MCF 10A (cell line): Measurements from ENCODE around the gene FGF7. TPM values are rescaled to one million over a fixed set of nuclear protein-coding genes. Genes with fewer than 3 reads are reported as not detected.

Experiments
- BruUV-seq: library from RNA; stranded (reverse); fragments of 400-500 nt; replicated peaks from 2 replicates; lab custom pipeline; 2021; lab: Mats Ljungman, UMichigan
- CTCF ChIA-PET: fragments of 300-600 bp; sonication (Branson Sonifier 250); formaldehyde crosslinking; extraction: SDS; loops from one replicate; lab custom pipeline; 2021; ENCODE audit warnings: antibody characterized with exemption, inconsistent platforms; lab: Yijun Ruan, JAX
- POLR2A ChIA-PET: fragments of 300-600, 350-650 bp; sonication (Branson Sonifier 250); formaldehyde crosslinking; extraction: SDS; loops from one replicate; lab custom pipeline; 2020; ENCODE audit warnings: antibody characterized with exemption, inconsistent platforms; lab: Yijun Ruan, JAX
- DNase-seq: peaks from one replicate; pipeline ENCODE4 v3.0.0-alpha.2; 2018; ENCODE audit not compliant: unreplicated experiment
- H3K27ac Mint-ChIP-seq: one replicate; pipeline ENCODE4 v1.8.0; 2022; ENCODE audit warnings: mild to moderate bottlenecking, low read depth, mixed read lengths; ENCODE audit not compliant: unreplicated experiment
- H3K27me3 Mint-ChIP-seq: one replicate; pipeline ENCODE4 v1.8.0; 2022; ENCODE audit warnings: mixed read lengths; ENCODE audit not compliant: insufficient read depth, unreplicated experiment
- H3K36me3 Mint-ChIP-seq: one replicate; pipeline ENCODE4 v1.8.0; 2022; ENCODE audit warnings: mild to moderate bottlenecking, moderate library complexity, mixed read lengths; ENCODE audit not compliant: insufficient read depth, unreplicated experiment
- H3K4me1 Mint-ChIP-seq: one replicate; pipeline ENCODE4 v1.8.0; 2022; ENCODE audit warnings: mixed read lengths; ENCODE audit not compliant: insufficient read depth, unreplicated experiment
- H3K4me3 Mint-ChIP-seq: one replicate; pipeline ENCODE4 v1.8.0; 2022; ENCODE audit warnings: mild to moderate bottlenecking, moderate library complexity, mixed read lengths; ENCODE audit not compliant: unreplicated experiment
- H3K9me3 Mint-ChIP-seq: one replicate; pipeline ENCODE4 v1.8.0; 2022; ENCODE audit warnings: mixed read lengths; ENCODE audit not compliant: unreplicated experiment
- CTCF ChIP-seq: fragments of 200-600 bp; IDR thresholded peaks from one replicate; pipeline ENCODE4 v1.8.0; 2022; ENCODE audit warnings: antibody characterized with exemption, mild to moderate bottlenecking; ENCODE audit not compliant: unreplicated experiment
- intact Hi-C: fragments of 100-400 bp; cut with micrococcal nuclease; formaldehyde crosslinking; loops from 2 replicates; pipeline ENCODE4 v1.14.1; 2022
- total RNA-seq: library from RNA; stranded (reverse); gene quantifications from 2 replicates; pipeline ENCODE4 v1.2.3, GENCODE V29; 2022

The FGF7 gene
- total RNA-seq, 1 experiment from 2014 or later: 0.21 TPM

DNA sequence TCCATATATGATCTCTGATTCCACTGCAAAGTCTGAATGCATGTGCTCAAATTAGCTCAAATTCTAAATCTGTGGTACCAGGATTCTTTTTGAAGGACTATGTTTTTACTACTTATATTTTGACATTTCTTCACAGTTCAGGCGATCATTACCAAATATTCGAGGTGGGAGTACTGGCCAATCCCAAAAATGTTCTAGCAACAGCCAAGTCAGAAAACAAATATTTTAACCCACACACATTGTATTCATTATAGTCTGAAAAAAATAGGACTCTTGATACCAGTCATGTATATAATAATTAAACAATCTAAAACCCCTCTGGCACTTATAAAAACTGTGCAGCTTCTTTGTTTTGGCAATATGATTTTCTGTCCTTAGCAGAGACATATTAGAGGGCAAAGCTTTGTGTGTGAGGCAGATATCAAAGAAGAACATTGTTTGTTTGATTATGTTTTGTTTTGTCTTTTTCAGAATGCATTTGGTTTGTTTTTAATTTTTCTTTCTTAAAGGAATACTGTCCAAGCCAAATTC is 37.4 kb downstream of the FGF7 start:
- no peaks in the 10 kb centered on the region for H3K36me3 Mint-ChIP-seq
- CTCF ChIA-PET: no interaction called here
- POLR2A ChIA-PET: interaction anchor here (0.7 kb wide), 2 partner anchors 188 to 534 kb away, joined by 3 read pairs; no protein-coding TSS in a partner anchor
- no peaks in the 10 kb centered on the region for H3K27me3 Mint-ChIP-seq
- H3K9me3 Mint-ChIP-seq: no peaks in the 10 kb centered on the region
- DNase-seq: no peak
- no peak overlapping the region for H3K4me3 Mint-ChIP-seq
- H3K27ac Mint-ChIP-seq: peak overlapping the region; percentile 30
- intact Hi-C loops: no loop called here
- peaks cover 23% of the 10 kb centered on the region for H3K4me1 Mint-ChIP-seq
- BruUV-seq: no TSS peak
- no peak for TF ChIP-seq CTCF

GRCh38 chr15:49462232-49462844 is 39.3 kb downstream of the FGF7 start:
- Mint-ChIP-seq H3K4me1 (peaks cover 38% of the 10 kb centered on the region), H3K9me3 (no peaks in the 10 kb centered on the region), H3K27ac (no peak overlapping the region), H3K27me3 (no peaks in the 10 kb centered on the region), H3K4me3 (no peak overlapping the region), H3K36me3 (no peaks in the 10 kb centered on the region)
- no TSS peak for BruUV-seq
- intact Hi-C loops: no loop called here
- no peak for DNase-seq
- ChIA-PET POLR2A (interaction anchor here (0.6 to 1.9 kb wide), 3 partner anchors 9 to 161 kb away, joined by 3 to 5 read pairs (median 4); partner anchors contain the start of genes DTWD1 and FAM227B), CTCF (interaction anchor here (0.6 to 1.2 kb wide), 3 partner anchors 91 to 589 kb away, joined by 3 read pairs; no protein-coding TSS in a partner anchor)
- TF ChIP-seq CTCF: no peak

DNA sequence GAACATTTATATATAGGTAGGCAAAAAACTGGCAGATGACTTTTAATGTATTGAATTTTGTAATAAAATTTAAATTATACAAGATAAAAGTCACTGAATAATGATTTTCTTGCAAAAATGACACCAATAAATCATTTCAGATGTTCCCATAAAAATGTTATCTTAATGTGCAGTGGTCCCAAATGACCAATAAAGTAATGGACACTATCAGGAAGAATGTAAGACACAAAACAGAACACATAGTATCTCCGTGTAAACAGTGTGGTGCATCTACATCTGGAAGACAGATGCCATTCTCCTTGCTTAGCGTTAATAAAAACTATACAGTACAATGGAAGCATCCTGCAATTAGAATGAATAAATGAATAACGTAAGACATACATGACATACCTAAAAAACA is 41.5 kb downstream of the FGF7 start:
- H3K36me3 Mint-ChIP-seq: no peaks in the 10 kb centered on the region
- H3K9me3 Mint-ChIP-seq: no peaks in the 10 kb centered on the region
- POLR2A ChIA-PET: interaction anchor here (0.7 kb wide), 1 partner anchor 609 kb away, joined by 3 read pairs; no protein-coding TSS in a partner anchor

More for the DNA sequence above, 41.5 kb downstream of the FGF7 start:
- Mint-ChIP-seq H3K4me1 (peaks cover 38% of the 10 kb centered on the region), H3K27me3 (no peaks in the 10 kb centered on the region), H3K4me3 (no peak overlapping the region), H3K27ac (no peak overlapping the region)
- BruUV-seq: no TSS peak
- intact Hi-C loops: no loop called here
- DNase-seq: no peak
- CTCF ChIA-PET: no interaction called here
- no peak for TF ChIP-seq CTCF
